ENCODE data around the gene DSG2.

The DSG2 gene

DNA sequence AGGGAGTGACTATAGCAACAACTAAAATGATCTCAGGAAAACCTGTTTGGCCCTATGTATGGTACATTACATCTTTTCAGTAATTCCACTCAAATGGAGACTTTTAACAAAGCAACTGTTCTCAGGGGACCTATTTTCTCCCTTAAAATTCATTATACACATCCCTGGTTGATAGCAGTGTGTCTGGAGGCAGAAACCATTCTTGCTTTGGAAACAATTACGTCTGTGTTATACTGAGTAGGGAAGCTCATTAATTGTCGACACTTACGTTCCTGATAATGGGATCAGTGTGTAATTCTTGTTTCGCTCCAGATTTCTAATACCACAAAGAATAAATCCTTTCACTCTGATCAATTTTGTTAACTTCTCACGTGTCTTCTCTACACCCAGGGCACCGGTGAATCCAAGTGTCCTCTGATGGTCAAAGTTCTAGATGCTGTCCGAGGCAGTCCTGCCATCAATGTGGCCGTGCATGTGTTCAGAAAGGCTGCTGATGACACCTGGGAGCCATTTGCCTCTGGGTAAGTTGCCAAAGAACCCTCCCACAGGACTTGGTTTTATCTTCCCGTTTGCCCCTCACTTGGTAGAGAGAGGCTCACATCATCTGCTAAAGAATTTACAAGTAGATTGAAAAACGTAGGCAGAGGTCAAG is 94.7 kb downstream of the DSG2 start:
- DNase-seq = no peak

GRCh38 chr18:31595121-31595771 is 97.3 kb downstream of the DSG2 start:
- no peak for DNase-seq

GRCh38 chr18:31596081-31596872 is 98.3 kb downstream of the DSG2 start:
- DNase-seq = no peak

GRCh38 chr18:31598021-31598805 is 100.2 kb downstream of the DSG2 start:
- no peak for DNase-seq
